Subcutaneous abdominal adipose tissue (tissue), 5 donors: ENCODE results near the gene OPN4.
"Not testable (repeated sequence)": the region's sequence is repeated elsewhere in the genome, so short reads cannot be mapped to it uniquely, and the experiment has no call there.

Experiments used
- H3K27ac ChIP-seq: one replicate; pipeline ENCODE4 v1.7.0; 2013; ENCODE audit warnings: low read depth, mild to moderate bottlenecking, inconsistent platforms, low read length, moderate library complexity
- H3K27me3 ChIP-seq, 5 donors: one replicate each; pipeline ENCODE4 v1.7.0; 2013; ENCODE audit warnings: low read length in 5 of 5, inconsistent platforms in 1 of 5; ENCODE audit not compliant: control insufficient read depth in 5 of 5, insufficient read depth in 4 of 5
- H3K36me3 ChIP-seq, 5 donors: one replicate each; pipeline ENCODE4 v1.7.0; 2013; ENCODE audit warnings: low read length in 5 of 5; ENCODE audit not compliant: control insufficient read depth in 5 of 5, insufficient read depth in 5 of 5
- H3K4me1 ChIP-seq, 5 donors: one replicate each; pipeline ENCODE4 v1.7.0; 2013; ENCODE audit warnings: low read length in 5 of 5, mild to moderate bottlenecking in 3 of 5, moderate library complexity in 1 of 5; ENCODE audit not compliant: control insufficient read depth in 5 of 5, insufficient read depth in 5 of 5
- H3K4me3 ChIP-seq, 5 donors: one replicate each; pipeline ENCODE4 v1.7.0; 2013; ENCODE audit warnings: low read length in 5 of 5, low read depth in 1 of 5
- H3K9ac ChIP-seq, 5 donors: one replicate each; pipeline ENCODE4 v1.7.0; 2013; ENCODE audit warnings: low read length in 5 of 5, mild to moderate bottlenecking in 4 of 5, moderate library complexity in 3 of 5
- H3K9me3 ChIP-seq, 5 donors: one replicate each; pipeline ENCODE4 v1.7.0; 2013; ENCODE audit warnings: low read length in 5 of 5; ENCODE audit not compliant: control insufficient read depth in 5 of 5
- donor health status: healthy.
- donor health status: healthy.
- donor health status: healthy.
- donor health status: healthy.
- donor health status: healthy.

The OPN4 gene

GRCh38 chr10:86632009-86632800, 22.1 kb upstream of the OPN4 start:
- peaks cover 0 to 12% (median 4%) of the 10 kb centered on the region in 5 donors for H3K27me3 ChIP-seq
- no peak overlapping the region for H3K27ac ChIP-seq
- no peaks in the 10 kb centered on the region for H3K9me3 ChIP-seq
- H3K4me1 ChIP-seq: peaks cover 0 to 19% (median 10%) of the 10 kb centered on the region in 5 donors
- H3K9ac ChIP-seq: peak overlapping the region in 4 of 5 donors; percentile 26 to 77 (median 55)
- H3K36me3 ChIP-seq: no peaks in the 10 kb centered on the region
- peak overlapping the region; percentile 48 to 68 (median 54) for H3K4me3 ChIP-seq

- H3K27ac ChIP-seq: no peak overlapping the region
- no peaks in the 10 kb centered on the region for H3K36me3 ChIP-seq
- no peak overlapping the region for H3K4me3 ChIP-seq
- H3K4me1 ChIP-seq: peaks cover 0 to 19% (median 10%) of the 10 kb centered on the region in 5 donors
- peaks cover 0 to 12% (median 4%) of the 10 kb centered on the region in 5 donors for H3K27me3 ChIP-seq
- no peaks in the 10 kb centered on the region for H3K9me3 ChIP-seq
- H3K9ac ChIP-seq: no peak overlapping the region
Observed at GRCh38 chr10:86632951-86633350, 21.4 kb upstream of the OPN4 start.

GRCh38 chr10:86635402-86635801, 18.9 kb upstream of the OPN4 start:
- H3K27ac ChIP-seq: no peak overlapping the region
- peaks cover 0 to 12% (median 4%) of the 10 kb centered on the region in 5 donors for H3K27me3 ChIP-seq
- H3K9me3 ChIP-seq: no peaks in the 10 kb centered on the region
- no peak overlapping the region for H3K9ac ChIP-seq
- no peaks in the 10 kb centered on the region for H3K36me3 ChIP-seq
- no peak overlapping the region for H3K4me3 ChIP-seq
- peaks cover 0 to 19% (median 10%) of the 10 kb centered on the region in 5 donors for H3K4me1 ChIP-seq

- Histone ChIP-seq H3K4me1 (peaks cover 0 to 19% (median 10%) of the 10 kb centered on the region in 5 donors), H3K27me3 (peaks cover 0 to 12% (median 4%) of the 10 kb centered on the region in 5 donors), H3K4me3 (no peak overlapping the region), H3K9ac (no peak overlapping the region), H3K36me3 (no peaks in the 10 kb centered on the region), H3K27ac (no peak overlapping the region), H3K9me3 (no peaks in the 10 kb centered on the region)
Observed at GRCh38 chr10:86636311-86636710, 18.0 kb upstream of the OPN4 start.

GRCh38 chr10:86642021-86642420, 12.3 kb upstream of the OPN4 start:
- Histone ChIP-seq H3K4me3 (no peak overlapping the region), H3K9ac (no peak overlapping the region), H3K27ac (no peak overlapping the region), H3K36me3 (no peaks in the 10 kb centered on the region), H3K9me3 (no peaks in the 10 kb centered on the region), H3K27me3 (no peaks in the 10 kb centered on the region), H3K4me1 (peaks cover 0 to 9% (median 4%) of the 10 kb centered on the region in 5 donors)

GRCh38 chr10:86642499-86642898, 11.8 kb upstream of the OPN4 start:
- peaks cover 0 to 9% (median 4%) of the 10 kb centered on the region in 5 donors for H3K4me1 ChIP-seq
- no peaks in the 10 kb centered on the region for H3K9me3 ChIP-seq
- no peaks in the 10 kb centered on the region for H3K36me3 ChIP-seq
- H3K4me3 ChIP-seq: no peak overlapping the region
- H3K27ac ChIP-seq: no peak overlapping the region
- no peak overlapping the region for H3K9ac ChIP-seq
- no peaks in the 10 kb centered on the region for H3K27me3 ChIP-seq

- Histone ChIP-seq H3K36me3 (no peaks in the 10 kb centered on the region), H3K9me3 (no peaks in the 10 kb centered on the region), H3K27me3 (peaks cover 0 to 6% (median 0%) of the 10 kb centered on the region in 5 donors), H3K9ac (no peak overlapping the region), H3K27ac (no peak overlapping the region), H3K4me3 (no peak overlapping the region), H3K4me1 (peaks cover 3 to 19% (median 13%) of the 10 kb centered on the region in 5 donors)
Observed at GRCh38 chr10:86644152-86644793, 10.1 kb upstream of the OPN4 start.

GRCh38 chr10:86644794-86645445, 9.4 kb upstream of the OPN4 start:
- H3K27ac ChIP-seq: no peak overlapping the region
- no peaks in the 10 kb centered on the region for H3K36me3 ChIP-seq
- peaks cover 3 to 25% (median 19%) of the 10 kb centered on the region in 5 donors for H3K4me1 ChIP-seq
- H3K9me3 ChIP-seq: no peaks in the 10 kb centered on the region
- no peak overlapping the region for H3K9ac ChIP-seq
- peaks cover 0 to 6% (median 0%) of the 10 kb centered on the region in 5 donors for H3K27me3 ChIP-seq
- H3K4me3 ChIP-seq: no peak overlapping the region

- peaks cover 3 to 28% (median 23%) of the 10 kb centered on the region in 5 donors for H3K4me1 ChIP-seq
- H3K27me3 ChIP-seq, H3K4me3 ChIP-seq, H3K9me3 ChIP-seq, H3K36me3 ChIP-seq, H3K27ac ChIP-seq, H3K9ac ChIP-seq: not testable (repeated sequence)
Observed at GRCh38 chr10:86645621-86646165, 8.7 kb upstream of the OPN4 start.
